Measurements from ENCODE around the gene B4GALNT4. TPM values are rescaled to one million over a fixed set of nuclear protein-coding genes. Genes with fewer than 3 reads are reported as not detected.

The B4GALNT4 gene
- total and polyA plus RNA-seq, 2 of the 13 experiments (the other 11 are each of a cell fraction or from before 2014, with no cell fraction given), result 30.5 to 50.1 TPM

- TF ChIP-seq, protein P1, sequence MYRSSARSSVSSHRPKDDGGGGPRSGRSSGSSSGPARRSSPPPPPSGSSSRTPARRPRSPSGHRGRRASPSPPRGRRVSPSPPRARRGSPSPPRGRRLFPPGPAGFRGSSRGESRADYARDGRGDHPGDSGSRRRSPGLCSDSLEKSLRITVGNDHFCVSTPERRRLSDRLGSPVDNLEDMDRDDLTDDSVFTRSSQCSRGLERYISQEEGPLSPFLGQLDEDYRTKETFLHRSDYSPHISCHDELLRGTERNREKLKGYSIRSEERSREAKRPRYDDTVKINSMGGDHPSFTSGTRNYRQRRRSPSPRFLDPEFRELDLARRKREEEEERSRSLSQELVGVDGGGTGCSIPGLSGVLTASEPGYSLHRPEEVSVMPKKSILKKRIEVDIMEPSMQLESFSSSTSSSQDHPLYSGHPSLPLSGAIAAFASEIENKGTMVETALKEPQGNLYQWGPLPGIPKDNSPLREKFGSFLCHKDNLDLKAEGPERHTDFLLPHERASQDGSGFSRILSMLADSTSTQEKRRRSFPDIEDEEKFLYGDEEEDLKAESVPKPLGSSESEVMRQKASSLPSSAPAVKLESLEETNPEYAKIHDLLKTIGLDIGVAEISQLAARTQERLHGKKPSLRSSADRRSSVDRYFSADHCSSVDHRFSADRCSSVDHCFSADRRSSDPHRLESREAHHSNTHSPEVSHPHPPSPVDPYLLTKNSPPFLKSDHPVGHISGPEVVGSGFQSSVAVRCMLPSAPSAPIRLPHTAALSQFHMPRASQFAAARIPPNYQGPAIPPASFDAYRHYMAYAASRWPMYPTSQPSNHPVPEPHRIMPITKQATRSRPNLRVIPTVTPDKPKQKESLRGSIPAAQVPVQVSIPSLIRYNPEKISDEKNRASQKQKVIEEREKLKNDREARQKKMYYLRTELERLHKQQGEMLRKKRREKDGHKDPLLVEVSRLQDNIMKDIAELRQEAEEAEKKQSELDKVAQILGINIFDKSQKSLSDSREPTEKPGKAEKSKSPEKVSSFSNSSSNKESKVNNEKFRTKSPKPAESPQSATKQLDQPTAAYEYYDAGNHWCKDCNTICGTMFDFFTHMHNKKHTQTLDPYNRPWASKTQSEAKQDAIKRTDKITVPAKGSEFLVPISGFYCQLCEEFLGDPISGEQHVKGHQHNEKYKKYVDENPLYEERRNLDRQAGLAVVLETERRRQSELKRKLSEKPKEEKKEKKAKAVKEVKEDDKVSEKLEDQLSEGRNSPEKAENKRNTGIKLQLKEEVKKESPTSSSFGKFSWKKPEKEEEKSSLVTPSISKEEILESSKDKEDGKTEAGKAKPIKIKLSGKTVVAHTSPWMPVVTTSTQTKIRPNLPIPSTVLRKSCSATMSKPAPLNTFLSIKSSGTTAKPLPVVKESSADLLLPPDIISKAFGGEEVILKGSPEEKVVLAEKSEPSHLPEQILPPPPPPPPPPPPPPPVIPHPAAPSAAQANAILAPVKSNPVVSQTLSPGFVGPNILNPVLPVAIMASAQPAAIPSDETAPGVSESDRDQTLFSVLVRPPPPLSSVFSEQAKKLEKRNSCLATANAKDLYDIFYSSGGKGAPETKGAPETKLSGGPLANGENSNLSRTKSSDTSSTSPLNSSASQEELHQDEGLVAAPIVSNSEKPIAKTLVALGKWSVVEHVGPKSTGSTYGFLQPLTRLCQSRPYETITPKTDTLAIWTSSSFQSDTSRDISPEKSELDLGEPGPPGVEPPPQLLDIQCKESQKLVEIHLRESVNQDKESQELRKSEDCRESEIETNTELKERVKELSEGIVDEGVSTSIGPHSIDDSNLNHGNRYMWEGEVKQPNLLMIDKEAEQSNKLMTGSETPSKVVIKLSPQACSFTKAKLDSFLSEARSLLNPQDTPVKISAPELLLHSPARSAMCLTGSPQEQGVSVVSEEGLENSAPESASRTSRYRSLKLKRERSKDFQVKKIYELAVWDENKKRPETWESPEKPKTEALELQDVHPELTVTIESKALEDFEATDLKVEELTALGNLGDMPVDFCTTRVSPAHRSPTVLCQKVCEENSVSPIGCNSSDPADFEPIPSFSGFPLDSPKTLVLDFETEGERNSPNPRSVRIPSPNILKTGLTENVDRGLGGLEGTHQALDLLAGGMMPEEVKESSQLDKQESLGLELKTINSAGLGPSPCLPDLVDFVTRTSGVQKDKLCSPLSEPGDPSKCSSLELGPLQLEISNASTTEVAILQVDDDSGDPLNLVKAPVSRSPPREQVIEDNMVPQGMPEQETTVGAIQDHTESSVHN (CRISPR knock-in tag; IDR thresholded peaks at IDR 0.05), result no peak
- no peak for TF ChIP-seq ZBTB3 (CRISPR knock-in tag; IDR thresholded peaks at IDR 0.05; ENCODE audit: borderline replicate concordance, low read depth)
- 0 out of 2 replicates have a peak, but pooled peaks have one; percentile 36 for TF ChIP-seq DZIP1 (CRISPR knock-in tag; IDR thresholded peaks at IDR 0.05)
- TF ChIP-seq ZKSCAN1 (IDR thresholded peaks at IDR 0.05; ENCODE audit: low read length), result no peak
- peak; percentile 64 for TF ChIP-seq CTCF (CRISPR knock-in tag; IDR thresholded peaks at IDR 0.05)
- TF ChIP-seq DRAP1 (CRISPR knock-in tag; IDR thresholded peaks at IDR 0.05), result no peak; the same call in 1 of the 2 replicates
- TF ChIP-seq TERF1 (CRISPR knock-in tag; IDR thresholded peaks at IDR 0.05), result no peak
- no peak for TF ChIP-seq EP300 (IDR thresholded peaks at IDR 0.05; ENCODE audit: low read depth in 2 of 2, low read length in 2 of 2)
- no peak for TF ChIP-seq EP300 (CRISPR knock-in tag; IDR thresholded peaks at IDR 0.05; ENCODE audit: borderline replicate concordance)
- TF ChIP-seq, protein P2, sequence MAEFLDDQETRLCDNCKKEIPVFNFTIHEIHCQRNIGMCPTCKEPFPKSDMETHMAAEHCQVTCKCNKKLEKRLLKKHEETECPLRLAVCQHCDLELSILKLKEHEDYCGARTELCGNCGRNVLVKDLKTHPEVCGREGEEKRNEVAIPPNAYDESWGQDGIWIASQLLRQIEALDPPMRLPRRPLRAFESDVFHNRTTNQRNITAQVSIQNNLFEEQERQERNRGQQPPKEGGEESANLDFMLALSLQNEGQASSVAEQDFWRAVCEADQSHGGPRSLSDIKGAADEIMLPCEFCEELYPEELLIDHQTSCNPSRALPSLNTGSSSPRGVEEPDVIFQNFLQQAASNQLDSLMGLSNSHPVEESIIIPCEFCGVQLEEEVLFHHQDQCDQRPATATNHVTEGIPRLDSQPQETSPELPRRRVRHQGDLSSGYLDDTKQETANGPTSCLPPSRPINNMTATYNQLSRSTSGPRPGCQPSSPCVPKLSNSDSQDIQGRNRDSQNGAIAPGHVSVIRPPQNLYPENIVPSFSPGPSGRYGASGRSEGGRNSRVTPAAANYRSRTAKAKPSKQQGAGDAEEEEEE (CRISPR knock-in tag; IDR thresholded peaks at IDR 0.05; ENCODE audit: borderline replicate concordance), result no peak
These were observed 40.5 kb downstream of the B4GALNT4 start (continued) for GRCh38 chr11:409600-410483.
